ENCODE results near the gene TBCD.
"Not testable (repeated sequence)": the region's sequence is repeated elsewhere in the genome, so short reads cannot be mapped to it uniquely, and the experiment has no call there.

The TBCD gene

GRCh38 chr17:82983510-82984248, 231.8 kb downstream of the TBCD start:
- H3K9me3 Mint-ChIP-seq = peaks cover 4 to 7% of the 10 kb centered on the region in 2 donors
- H3K4me1 Mint-ChIP-seq = peaks cover 27 to 38% of the 10 kb centered on the region in 2 donors
- H3K36me3 Mint-ChIP-seq = peaks cover 6 to 29% of the 10 kb centered on the region in 2 donors

GRCh38 chr17:82984249-82984617, 232.4 kb downstream of the TBCD start:
- not testable (repeated sequence) for H3K27me3 Mint-ChIP-seq; H3K4me3 Mint-ChIP-seq; DNase-seq; H3K27ac Mint-ChIP-seq; ATAC-seq (replicated peaks); H3K9me3 Mint-ChIP-seq
- Mint-ChIP-seq H3K4me1 (peaks cover 23 to 33% of the 10 kb centered on the region in 2 donors), H3K36me3 (peaks cover 10 to 34% of the 10 kb centered on the region in 2 donors)

More at GRCh38 chr17:82983510-82984248, 231.8 kb downstream of the TBCD start:
- Mint-ChIP-seq H3K27me3 (peaks cover 0 to 6% of the 10 kb centered on the region in 2 donors), H3K27ac (peak overlapping the region; percentile 47), H3K4me3 (no peak overlapping the region)
- ATAC-seq (replicated peaks) = no peak
- DNase-seq = no peak

GRCh38 chr17:82984751-82985427, 233.0 kb downstream of the TBCD start:
- peaks cover 13 to 39% of the 10 kb centered on the region in 2 donors for H3K36me3 Mint-ChIP-seq
- H3K4me1 Mint-ChIP-seq = peaks cover 19 to 28% of the 10 kb centered on the region in 2 donors

GRCh38 chr17:82985428-82985805, 233.6 kb downstream of the TBCD start:
- Mint-ChIP-seq H3K36me3 (peaks cover 17 to 41% of the 10 kb centered on the region in 2 donors), H3K27ac (no peak overlapping the region), H3K4me1 (peaks cover 16 to 23% of the 10 kb centered on the region in 2 donors), H3K9me3 (peaks cover 4 to 7% of the 10 kb centered on the region in 2 donors), H3K27me3 (peaks cover 0 to 6% of the 10 kb centered on the region in 2 donors), H3K4me3 (no peak overlapping the region)
- ATAC-seq (replicated peaks) = no peak
- no peak for DNase-seq

More at GRCh38 chr17:82984751-82985427, 233.0 kb downstream of the TBCD start:
- ATAC-seq (replicated peaks) (no peak), DNase-seq (no peak)
- Mint-ChIP-seq H3K27me3 (peaks cover 0 to 6% of the 10 kb centered on the region in 2 donors), H3K4me3 (no peak overlapping the region), H3K27ac (no peak overlapping the region), H3K9me3 (peaks cover 4 to 7% of the 10 kb centered on the region in 2 donors)

- H3K9me3 Mint-ChIP-seq = peaks cover 4 to 7% of the 10 kb centered on the region in 2 donors
- peak; percentile 88 to 94 for ATAC-seq (replicated peaks)
- H3K27me3 Mint-ChIP-seq = peaks cover 0 to 6% of the 10 kb centered on the region in 2 donors
- peak overlapping the region; percentile 64 to 80 for H3K4me3 Mint-ChIP-seq
- DNase-seq = no peak
- peaks cover 17 to 41% of the 10 kb centered on the region in 2 donors for H3K36me3 Mint-ChIP-seq
- peaks cover 15 to 17% of the 10 kb centered on the region in 2 donors for H3K4me1 Mint-ChIP-seq
- no peak overlapping the region for H3K27ac Mint-ChIP-seq
Measured at GRCh38 chr17:82985973-82986372, 234.1 kb downstream of the TBCD start.

GRCh38 chr17:82989051-82989450, 237.2 kb downstream of the TBCD start:
- peaks cover 33 to 44% of the 10 kb centered on the region in 2 donors for H3K36me3 Mint-ChIP-seq
- not testable (repeated sequence) for ATAC-seq (replicated peaks); DNase-seq; H3K27me3 Mint-ChIP-seq; H3K4me3 Mint-ChIP-seq; H3K27ac Mint-ChIP-seq
- H3K9me3 Mint-ChIP-seq = peaks cover 3 to 14% of the 10 kb centered on the region in 2 donors
- peaks cover 11 to 16% of the 10 kb centered on the region in 2 donors for H3K4me1 Mint-ChIP-seq

DNA sequence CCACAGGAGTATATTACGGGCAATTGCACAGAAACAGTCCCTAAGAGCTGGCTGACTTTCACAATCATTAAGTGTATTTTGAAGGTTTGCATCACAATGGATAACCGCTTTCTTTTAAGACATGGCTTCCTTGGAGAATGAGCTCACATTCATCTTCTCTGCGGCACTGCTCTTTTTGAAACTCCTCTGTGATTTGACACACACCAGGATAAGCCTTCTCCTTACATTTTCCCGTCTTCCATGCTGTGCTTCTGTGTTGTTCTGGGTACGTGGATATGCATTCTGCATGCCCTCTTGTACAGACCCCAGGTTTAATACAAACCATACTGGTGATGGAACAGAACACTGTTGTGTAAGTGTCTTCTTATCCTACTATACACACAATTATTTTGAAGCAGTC, 238.0 kb downstream of the TBCD start:
- peaks cover 39 to 51% of the 10 kb centered on the region in 2 donors for H3K36me3 Mint-ChIP-seq
- H3K27ac Mint-ChIP-seq = no peak overlapping the region
- no peak overlapping the region for H3K4me3 Mint-ChIP-seq
- H3K4me1 Mint-ChIP-seq = peaks cover 11 to 16% of the 10 kb centered on the region in 2 donors
- no peak for DNase-seq
- H3K27me3 Mint-ChIP-seq = peaks cover 0 to 6% of the 10 kb centered on the region in 2 donors
- ATAC-seq (replicated peaks) = no peak
- H3K9me3 Mint-ChIP-seq = peaks cover 3 to 17% of the 10 kb centered on the region in 2 donors

- Mint-ChIP-seq H3K27me3 (no peaks in the 10 kb centered on the region), H3K9me3 (peaks cover 3 to 17% of the 10 kb centered on the region in 2 donors)
Measured at GRCh38 chr17:82993005-82993404, 241.1 kb downstream of the TBCD start.

More at GRCh38 chr17:82993005-82993404, 241.1 kb downstream of the TBCD start:
- Mint-ChIP-seq H3K27ac (no peak overlapping the region), H3K36me3 (peaks cover 38 to 53% of the 10 kb centered on the region in 2 donors), H3K4me1 (peaks cover 0 to 3% of the 10 kb centered on the region in 2 donors), H3K4me3 (no peak overlapping the region)
- DNase-seq = no peak
- no peak for ATAC-seq (replicated peaks)

All from stimulated activated naive B cell treated with anti-CD40 and anti-IgM and Interleukin-4, amounts not matched to agents 10 μg/mL and 1 μg/mL and 100 μg/mL, for 72 hours (primary cell).